Neutrophil (primary cell): ENCODE results near the gene C10orf95.

Source experiments
- H3K27ac ChIP-seq: fragments of 200-600 bp; sonication (generic); 2 replicates; pipeline ENCODE4 v1.5.1; 2016; ENCODE audit warnings: mild to moderate bottlenecking, moderate library complexity
- H3K27me3 ChIP-seq: fragments of 200-600 bp; sonication (generic); 2 replicates; pipeline ENCODE4 v1.6.0; 2016; ENCODE audit warnings: mild to moderate bottlenecking
- H3K36me3 ChIP-seq: fragments of 200-600 bp; sonication (generic); 2 replicates; pipeline ENCODE4 v1.5.1; 2017
- H3K4me1 ChIP-seq, 2 experiments: fragments of 200-600 bp in 1 of 2; sonication (generic) in 1 of 2; 1 replicate in 1 of 2; 2 replicates in 1 of 2; pipeline versions ENCODE4 v1.5.1 to v1.6.1; 2013 to 2016; ENCODE audit warnings: low read depth in 1 of 2, low read length in 1 of 2, mild to moderate bottlenecking in 1 of 2, moderate library complexity in 1 of 2; ENCODE audit not compliant: control insufficient read depth in 1 of 2, insufficient read depth in 1 of 2
- H3K4me3 ChIP-seq, 2 experiments: fragments of 200-600 bp in 1 of 2; sonication (generic) in 1 of 2; 1 replicate in 1 of 2; 2 replicates in 1 of 2; pipeline ENCODE4 v1.5.1; 2013 to 2016; ENCODE audit warnings: low read depth in 1 of 2, low read length in 1 of 2, mild to moderate bottlenecking in 1 of 2, moderate library complexity in 1 of 2
- H3K9me3 ChIP-seq: fragments of 200-600 bp; sonication (generic); 2 replicates; pipeline ENCODE4 v1.5.1; 2016
- CTCF ChIP-seq: fragments of 200-600 bp; sonication (generic); IDR thresholded peaks from 2 replicates; pipeline ENCODE4 v1.5.1; 2016; ENCODE audit warnings: antibody characterized with exemption

The C10orf95 gene

GRCh38 chr10:102468683-102469082 is 17.3 kb upstream of the C10orf95 start:
- Histone ChIP-seq H3K4me1 (peaks cover 48 to 54% of the 10 kb centered on the region in 2 experiments), H3K9me3 (no peaks in the 10 kb centered on the region), H3K36me3 (peaks cover 15% of the 10 kb centered on the region), H3K27me3 (no peaks in the 10 kb centered on the region), H3K27ac (peak overlapping the region; percentile 92), H3K4me3 (peak overlapping the region in 1 of 2 experiments; percentile 30)
- no peak for TF ChIP-seq CTCF

- Histone ChIP-seq H3K27ac (peak overlapping the region; percentile 92), H3K27me3 (no peaks in the 10 kb centered on the region)
- no peak for TF ChIP-seq CTCF
Measured at GRCh38 chr10:102467971-102468438, 16.7 kb upstream of the C10orf95 start.

GRCh38 chr10:102467318-102467717 is 16.0 kb upstream of the C10orf95 start:
- Histone ChIP-seq H3K9me3 (no peaks in the 10 kb centered on the region), H3K4me3 (no peak overlapping the region), H3K27me3 (no peaks in the 10 kb centered on the region), H3K27ac (peak overlapping the region; percentile 92), H3K4me1 (peaks cover 61 to 68% of the 10 kb centered on the region in 2 experiments), H3K36me3 (peaks cover 3% of the 10 kb centered on the region)
- no peak for TF ChIP-seq CTCF

More at GRCh38 chr10:102467971-102468438, 16.7 kb upstream of the C10orf95 start:
- Histone ChIP-seq H3K9me3 (no peaks in the 10 kb centered on the region), H3K36me3 (peaks cover 8% of the 10 kb centered on the region), H3K4me3 (peak overlapping the region in 1 of 2 experiments; percentile 30), H3K4me1 (peaks cover 54 to 61% of the 10 kb centered on the region in 2 experiments)

- Histone ChIP-seq H3K27me3 (no peaks in the 10 kb centered on the region), H3K4me1 (peaks cover 77 to 83% of the 10 kb centered on the region in 2 experiments), H3K9me3 (no peaks in the 10 kb centered on the region), H3K4me3 (no peak overlapping the region), H3K27ac (no peak overlapping the region), H3K36me3 (no peaks in the 10 kb centered on the region)
- TF ChIP-seq CTCF, result no peak
Measured at GRCh38 chr10:102465466-102465865, 14.1 kb upstream of the C10orf95 start.

- H3K4me3 ChIP-seq, result no peak overlapping the region
- no peak overlapping the region for H3K27ac ChIP-seq
- TF ChIP-seq CTCF, result no peak
- peaks cover 62 to 68% of the 10 kb centered on the region in 2 experiments for H3K4me1 ChIP-seq
- no peaks in the 10 kb centered on the region for H3K27me3 ChIP-seq
- H3K36me3 ChIP-seq, result no peaks in the 10 kb centered on the region
- no peaks in the 10 kb centered on the region for H3K9me3 ChIP-seq
Measured at GRCh38 chr10:102463983-102464382, 12.6 kb upstream of the C10orf95 start.
